ENCODE data around the gene PPFIBP1. TPM values are rescaled to one million over a fixed set of nuclear protein-coding genes. Genes with fewer than 3 reads are reported as not detected.

The PPFIBP1 gene
- 20.2 TPM for total RNA-seq

DNA sequence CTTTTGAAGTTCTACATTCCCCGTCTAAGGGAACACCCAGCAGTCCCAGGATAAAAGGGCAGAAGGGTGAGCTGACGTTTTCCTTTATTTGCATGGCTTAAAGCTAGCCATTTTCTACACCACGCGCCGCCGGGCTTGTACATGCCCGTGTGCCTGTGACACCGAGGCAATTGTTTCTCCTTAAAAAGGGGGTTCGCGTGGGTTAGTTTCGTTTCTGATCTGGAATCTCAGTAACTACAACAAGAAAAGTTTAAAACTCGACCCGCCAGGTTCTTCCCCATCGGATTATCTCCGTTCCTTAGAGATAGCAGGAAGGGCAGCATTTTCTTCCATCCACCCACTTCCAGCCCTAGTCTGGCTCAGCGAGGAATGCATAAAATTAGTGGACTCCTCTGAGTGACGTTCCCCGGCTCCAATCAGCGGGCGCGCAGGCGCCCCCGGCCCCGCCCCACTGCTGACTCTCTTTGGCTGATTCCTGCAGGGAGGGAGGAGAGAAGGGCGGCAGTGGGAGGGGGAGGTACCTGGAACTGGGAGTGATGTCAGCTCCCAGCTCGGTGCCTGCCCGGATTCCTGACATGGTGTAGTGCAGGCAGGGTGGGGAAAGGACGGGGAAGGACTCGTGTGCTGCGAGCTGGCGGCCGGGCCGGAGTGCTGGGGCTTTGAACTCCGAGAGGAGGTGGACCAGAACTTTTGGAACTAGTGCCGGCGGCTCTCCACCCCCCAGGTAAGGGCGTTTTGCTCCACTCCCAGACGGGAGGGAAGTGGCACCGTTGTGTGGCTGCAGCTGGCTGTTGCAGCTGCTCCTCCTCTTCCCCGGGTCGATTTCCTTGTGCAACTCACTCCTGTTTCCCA lies at the start of gene PPFIBP1:
PPFIBP1 (plus strand) TSS at position 565 of the 852 bp plus-strand sequence. CDS start 109,191 bp downstream, outside the sequence.
- peak; percentile 85 to 98 (median 96) for DNase-seq (ENCODE audit: low read depth in 2 of 3, low spot score in 2 of 3)

DNA sequence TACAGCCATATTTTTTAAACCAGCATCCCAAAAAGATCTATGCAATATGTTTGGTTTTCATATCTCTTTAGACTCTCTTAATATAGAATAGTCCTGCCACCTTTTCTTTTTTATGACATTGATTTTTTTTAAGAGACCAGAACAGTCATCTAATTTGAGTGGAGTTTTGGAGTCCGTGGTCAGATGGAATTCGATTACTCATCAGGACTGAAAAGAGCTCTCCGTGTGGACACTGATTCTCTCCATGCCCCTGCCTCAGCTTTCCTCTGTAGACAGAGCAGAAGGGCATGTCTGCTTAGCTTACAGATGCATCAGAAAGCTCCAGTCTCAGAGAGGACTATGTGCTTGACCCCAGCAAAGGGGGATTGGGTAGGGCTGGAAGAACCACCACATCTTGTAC lies 49.7 kb upstream of the PPFIBP1 start:
- no peak for DNase-seq (ENCODE audit: low read depth in 2 of 3, low spot score in 2 of 3)

DNA sequence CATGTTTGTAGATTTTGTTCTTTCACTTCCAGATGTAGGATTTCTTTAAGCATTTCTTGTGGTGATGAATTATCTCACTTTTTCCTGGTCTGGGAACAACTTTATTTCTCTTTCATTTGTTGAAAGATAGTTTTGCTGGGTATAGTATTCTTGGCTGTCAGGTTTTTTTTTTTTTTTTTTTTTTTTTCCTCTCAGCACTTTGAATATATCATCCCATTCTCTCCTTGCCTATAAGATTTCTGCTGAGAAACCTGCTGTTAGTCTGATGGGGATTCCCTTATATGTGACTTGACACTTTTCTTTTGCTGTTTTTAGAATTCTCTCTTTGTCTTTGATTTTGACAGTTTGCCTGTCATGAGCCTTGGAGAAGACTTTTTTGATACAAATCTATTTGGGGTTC lies 47.0 kb upstream of the PPFIBP1 start:
- peak in 1 of 3 donors; percentile 30 for DNase-seq (ENCODE audit: low read depth in 2 of 3, low spot score in 2 of 3)

DNA sequence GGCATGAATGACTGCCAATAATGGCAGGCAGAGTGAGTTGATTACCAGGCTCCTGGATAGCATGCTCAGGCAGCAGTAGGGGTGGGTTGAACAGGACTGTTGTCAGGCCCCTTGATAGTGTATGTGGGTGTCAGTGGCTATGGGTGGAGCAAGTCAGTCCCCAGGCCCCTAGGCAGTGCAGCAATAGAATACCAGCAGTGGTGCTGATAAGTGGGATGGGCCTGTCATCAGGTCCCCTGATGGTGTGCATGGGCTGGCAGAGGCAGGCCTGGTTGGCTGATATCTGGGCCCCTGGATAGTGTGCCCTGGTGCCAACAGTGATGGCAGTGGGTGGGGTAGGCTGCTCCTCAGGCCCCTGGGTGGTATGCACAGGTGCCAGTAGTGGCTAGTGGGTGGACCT lies 45.1 kb upstream of the PPFIBP1 start:
- no peak for DNase-seq (ENCODE audit: low read depth in 2 of 3, low spot score in 2 of 3)

DNA sequence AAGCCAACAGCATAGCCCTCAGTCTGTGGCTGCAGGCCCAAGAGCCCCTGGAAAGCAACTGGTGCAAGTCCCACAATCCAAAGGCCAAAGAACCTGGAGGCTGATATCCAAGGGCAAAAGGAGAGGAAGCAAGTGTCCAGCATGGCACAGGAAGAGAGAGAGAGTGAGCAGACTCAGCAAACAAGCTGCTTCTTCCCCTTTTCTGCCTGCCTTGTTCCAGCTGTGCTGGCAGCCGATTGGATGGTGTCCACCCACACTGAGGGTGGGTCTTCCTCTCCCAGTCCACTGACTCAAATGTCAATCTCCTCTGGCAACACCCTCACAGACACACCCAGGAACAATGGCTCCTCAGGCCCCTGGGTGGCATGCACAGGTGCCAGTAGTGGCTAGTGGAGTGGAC lies 44.0 kb upstream of the PPFIBP1 start:
- DNase-seq (ENCODE audit: low read depth in 2 of 3, low spot score in 2 of 3) = peak in 1 of 3 donors; percentile 19

DNA sequence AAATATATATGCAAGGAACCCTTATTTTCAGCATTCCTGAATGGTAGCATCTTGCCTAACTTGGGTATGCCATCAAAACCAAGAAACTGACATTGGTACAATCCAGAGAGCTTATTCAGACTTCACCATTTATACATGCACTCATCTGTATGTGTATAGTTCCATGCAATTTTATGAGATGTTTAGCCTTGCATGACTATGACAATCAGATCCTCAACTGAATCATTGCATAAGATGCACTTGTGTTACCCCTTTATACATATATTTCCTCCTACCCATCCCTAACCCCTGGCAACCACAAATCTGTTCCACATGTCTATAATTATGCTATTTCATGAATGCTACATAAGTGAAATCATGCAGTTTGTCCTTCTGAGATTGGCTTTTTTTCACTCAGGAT lies 37.0 kb upstream of the PPFIBP1 start:
- DNase-seq (ENCODE audit: low read depth in 2 of 3, low spot score in 2 of 3) = no peak

DNA sequence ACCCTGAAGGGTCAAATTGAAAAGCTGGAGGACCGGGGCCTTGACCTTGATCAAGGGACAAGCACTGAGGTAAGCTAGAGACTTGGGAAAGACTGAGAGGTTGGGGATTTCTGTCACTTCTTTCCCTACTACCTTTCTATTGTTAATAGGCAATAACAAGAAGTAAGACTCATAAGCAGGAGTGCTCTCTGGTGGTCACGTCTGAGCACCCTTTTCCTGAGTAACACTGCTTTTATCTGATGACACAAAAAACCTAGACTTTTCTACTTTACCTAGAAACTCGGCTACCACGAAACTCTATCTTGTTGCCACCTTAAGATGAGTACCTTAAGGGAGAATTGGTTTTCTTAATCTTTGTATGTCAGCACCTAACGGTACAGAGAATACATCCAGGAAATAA lies 35.5 kb upstream of the PPFIBP1 start:
- peak in 1 of 3 donors; percentile 34 for DNase-seq (ENCODE audit: low read depth in 2 of 3, low spot score in 2 of 3)

DNA sequence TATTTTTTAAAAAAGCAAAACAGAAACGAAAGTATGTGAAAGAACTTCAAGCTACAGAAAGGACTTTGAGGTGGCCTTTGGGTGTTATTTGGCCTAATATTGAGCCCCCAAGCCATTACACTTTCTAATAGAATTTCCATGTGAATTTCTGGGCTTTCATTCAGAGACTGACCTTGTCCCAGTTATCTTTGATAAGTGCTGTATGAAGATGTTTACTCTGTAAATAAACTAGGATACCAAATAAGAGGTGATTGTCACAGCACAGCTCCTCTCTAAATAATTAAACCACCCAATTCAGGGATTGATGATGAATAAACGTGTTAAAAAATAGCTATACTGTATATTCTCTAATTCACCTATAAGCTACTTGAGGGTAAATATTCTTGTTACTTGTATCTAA lies 32.8 kb upstream of the PPFIBP1 start:
- DNase-seq (ENCODE audit: low read depth in 2 of 3, low spot score in 2 of 3) = no peak

DNA sequence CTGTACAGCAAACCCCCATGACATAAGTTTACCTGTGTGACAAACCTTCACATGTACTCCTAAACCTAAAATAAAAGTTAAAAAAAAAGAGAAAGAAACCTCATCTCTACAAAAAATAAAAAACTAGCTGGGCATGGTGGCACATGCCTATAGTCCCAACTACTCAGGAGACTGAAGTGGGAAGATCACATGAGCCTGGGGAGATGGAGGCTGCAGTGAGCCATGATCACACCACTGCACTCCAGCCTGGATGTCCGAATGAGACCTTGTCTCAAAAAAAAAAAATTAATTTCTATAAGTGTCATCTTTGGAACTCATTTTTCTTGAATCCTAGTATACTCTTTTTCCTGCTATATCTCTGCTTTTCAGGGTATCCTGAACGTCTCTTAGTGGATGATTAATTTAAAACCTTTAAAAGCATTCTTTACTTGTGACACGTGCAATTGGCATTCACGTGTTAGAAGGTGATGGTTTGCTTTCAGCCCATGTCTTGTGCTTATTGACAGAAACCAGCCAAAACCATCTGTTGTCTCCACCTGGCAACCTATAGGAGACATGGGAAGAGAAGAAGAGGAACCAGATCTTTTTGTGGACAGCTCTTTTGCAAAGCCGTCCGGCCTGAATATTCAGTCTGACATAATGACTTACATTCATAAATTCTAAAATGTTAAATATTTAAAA lies 30.6 kb upstream of the PPFIBP1 start:
- DNase-seq (ENCODE audit: low read depth in 2 of 3, low spot score in 2 of 3) = no peak

DNA sequence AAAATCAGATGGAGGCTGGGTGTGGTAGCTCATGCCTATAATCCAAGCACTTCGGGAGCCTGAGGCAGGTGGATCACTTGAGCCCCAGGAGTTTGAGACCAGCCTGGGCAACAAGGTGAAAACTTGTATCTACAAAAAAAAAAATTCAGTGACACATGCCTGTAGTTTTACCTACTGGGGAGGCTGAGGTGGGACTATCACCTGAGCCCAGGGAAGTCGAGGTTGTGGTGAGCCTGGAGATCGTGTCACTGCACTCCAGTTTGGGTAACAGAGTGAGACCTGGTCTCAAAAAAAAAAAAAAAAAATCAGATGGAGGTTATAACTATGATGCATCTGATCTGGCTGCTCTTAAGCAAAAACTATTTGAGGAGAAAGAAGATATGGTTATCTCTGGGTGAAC lies 26.6 kb upstream of the PPFIBP1 start:
- DNase-seq (ENCODE audit: low read depth in 2 of 3, low spot score in 2 of 3) = no peak

DNA sequence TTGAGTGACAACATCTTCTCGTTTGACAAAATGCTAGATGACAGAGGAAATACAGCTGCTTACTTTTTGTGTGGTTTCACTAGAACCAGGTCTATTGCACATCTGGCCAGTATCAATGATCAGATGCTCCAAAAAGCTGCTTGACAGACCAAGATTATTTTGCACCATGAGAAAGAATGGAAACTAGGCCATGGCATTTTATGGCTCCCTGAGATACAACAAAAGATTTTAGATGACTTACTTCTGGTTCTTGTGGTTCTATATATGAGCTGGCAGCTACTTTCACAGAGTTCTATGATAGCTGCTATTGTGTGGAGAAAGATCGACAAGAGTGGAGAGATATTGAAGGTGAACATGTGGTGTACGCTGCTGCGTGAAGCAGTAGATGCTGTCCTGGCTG lies 25.9 kb upstream of the PPFIBP1 start:
- DNase-seq (ENCODE audit: low read depth in 2 of 3, low spot score in 2 of 3) = no peak

DNA sequence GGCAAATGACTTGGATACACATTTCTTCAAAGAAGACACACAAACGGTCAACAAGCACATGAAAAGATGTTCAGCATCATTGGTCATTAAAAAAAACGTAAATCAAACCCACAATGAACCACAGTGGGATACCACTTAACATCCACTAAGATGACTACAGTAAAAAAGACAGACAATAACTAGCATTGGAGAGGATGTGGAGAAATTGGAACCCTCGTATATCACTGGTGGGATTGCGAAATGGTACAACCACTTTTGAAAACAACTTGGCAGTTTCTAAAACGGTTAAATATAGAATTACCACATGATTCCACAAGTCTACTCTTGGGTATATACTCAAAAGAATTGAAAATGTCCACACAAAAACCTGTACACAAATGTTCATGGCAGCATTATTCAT lies 25.2 kb upstream of the PPFIBP1 start:
- DNase-seq (ENCODE audit: low read depth in 2 of 3, low spot score in 2 of 3) = no peak

DNA sequence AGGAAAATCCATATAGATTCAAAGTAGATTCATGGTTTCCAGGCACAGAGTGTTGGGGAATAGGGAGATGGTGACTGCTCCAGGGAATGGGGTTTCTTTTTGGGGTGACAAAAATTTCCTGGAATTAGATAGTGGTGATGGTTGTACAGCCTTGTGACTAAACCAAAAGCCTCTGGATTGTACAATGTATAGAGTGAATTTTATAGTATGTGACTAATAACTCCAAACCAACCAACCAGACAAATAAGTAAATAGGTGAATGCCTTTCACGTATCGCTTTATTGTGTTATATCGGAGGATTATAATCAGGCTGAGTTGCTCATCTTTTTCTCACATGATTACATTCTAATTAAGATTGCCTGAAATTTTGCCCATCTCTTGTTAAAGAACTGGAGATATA lies 24.6 kb upstream of the PPFIBP1 start:
- no peak for DNase-seq (ENCODE audit: low read depth in 2 of 3, low spot score in 2 of 3)

DNA sequence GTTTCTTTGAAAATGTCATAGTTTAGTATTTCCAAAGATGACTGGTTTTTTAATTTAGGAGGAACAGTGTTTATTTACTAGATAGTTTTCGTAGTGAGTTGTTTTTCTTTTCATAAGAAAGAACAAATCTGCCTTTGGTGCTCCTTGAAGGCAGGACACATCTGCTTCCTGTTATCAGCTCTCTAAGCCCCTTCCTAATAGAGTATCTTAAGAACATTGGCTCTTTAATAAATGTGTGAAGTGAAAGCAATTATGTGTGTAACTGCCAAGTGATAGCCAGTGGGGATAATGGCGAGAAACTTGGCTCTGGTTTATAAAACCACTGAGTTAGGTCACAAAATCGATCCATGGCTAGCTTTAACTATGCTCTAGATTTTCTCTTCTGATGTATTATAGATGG lies 23.5 kb upstream of the PPFIBP1 start:
- no peak for DNase-seq (ENCODE audit: low read depth in 2 of 3, low spot score in 2 of 3)

DNA sequence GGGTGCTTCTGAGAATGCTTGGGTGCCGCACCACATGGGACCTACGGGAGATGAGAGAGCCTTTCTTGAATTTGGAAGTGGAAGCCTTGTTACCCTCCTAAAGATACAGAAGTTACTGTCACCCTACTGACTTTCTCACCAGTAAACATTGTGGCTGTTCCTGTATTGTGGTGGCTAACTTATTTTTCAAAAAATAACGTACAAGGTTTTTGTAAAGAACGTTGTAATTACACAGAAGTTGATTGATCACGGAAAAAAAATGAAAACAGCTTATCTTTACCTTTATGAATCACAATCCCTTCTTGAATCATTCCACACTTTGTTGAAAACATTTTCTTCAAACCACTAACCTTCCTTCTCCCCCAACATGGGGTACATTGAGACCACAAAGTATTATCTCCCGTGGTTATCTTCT lies 22.0 kb upstream of the PPFIBP1 start:
- DNase-seq (ENCODE audit: low read depth in 2 of 3, low spot score in 2 of 3) = no peak

DNA sequence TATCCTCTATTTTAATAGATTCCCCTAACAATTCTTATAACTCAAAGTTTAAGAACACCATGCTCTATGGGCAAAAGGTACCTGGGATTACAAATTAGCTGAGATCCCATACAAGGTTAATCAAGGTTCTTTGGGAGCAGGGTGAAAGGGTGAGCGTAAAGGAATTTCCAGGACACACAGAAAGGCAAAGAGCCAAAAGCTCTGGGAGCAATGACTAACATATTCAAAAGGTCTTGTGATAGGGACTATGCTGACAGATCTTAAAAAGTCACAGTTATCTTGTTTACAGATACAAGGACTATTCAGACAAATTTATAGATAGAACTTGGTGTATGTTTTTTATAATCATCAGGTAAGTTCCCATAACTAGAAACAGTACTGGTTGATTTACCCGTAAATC lies 19.5 kb upstream of the PPFIBP1 start:
- no peak for DNase-seq (ENCODE audit: low read depth in 2 of 3, low spot score in 2 of 3)

DNA sequence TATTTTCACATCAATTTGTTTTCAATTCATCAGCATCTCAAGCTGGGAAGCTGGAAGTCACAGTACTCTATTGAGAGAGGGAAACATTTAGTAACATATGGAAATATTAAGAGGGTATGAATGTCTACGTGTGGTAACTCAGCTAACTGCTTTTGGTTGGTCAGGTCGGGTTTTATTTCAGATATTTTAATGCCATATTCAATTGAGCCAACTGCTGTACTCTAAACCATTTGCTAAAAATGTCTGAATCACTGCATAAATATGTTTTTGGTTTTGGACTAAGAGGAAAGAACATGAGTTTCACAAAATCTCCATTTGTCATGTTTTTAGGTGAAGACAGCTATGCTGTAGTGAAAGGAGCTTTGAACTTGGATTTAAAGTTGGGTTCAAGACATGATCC lies 18.9 kb upstream of the PPFIBP1 start:
- DNase-seq (ENCODE audit: low read depth in 2 of 3, low spot score in 2 of 3) = no peak

DNA sequence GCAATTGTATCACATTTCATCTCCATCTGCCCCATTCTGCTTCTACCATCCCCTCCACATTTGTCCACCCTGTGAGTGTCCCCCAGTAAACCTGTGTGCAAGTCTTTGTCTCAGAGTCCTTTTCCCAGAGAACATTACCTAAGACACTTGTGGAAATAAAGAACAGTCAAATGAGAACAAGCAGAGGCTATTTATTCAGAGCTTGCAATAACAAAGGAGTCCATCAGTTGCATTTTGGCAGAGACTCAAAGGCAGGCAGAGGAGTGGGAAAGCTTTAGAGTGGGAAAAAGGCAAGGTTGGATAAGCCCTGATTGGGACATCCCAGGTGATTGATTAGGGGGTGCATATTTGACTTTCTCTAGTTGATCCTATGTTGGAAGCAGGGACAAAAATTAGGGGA lies 18.2 kb upstream of the PPFIBP1 start:
- no peak for DNase-seq (ENCODE audit: low read depth in 2 of 3, low spot score in 2 of 3)

DNA sequence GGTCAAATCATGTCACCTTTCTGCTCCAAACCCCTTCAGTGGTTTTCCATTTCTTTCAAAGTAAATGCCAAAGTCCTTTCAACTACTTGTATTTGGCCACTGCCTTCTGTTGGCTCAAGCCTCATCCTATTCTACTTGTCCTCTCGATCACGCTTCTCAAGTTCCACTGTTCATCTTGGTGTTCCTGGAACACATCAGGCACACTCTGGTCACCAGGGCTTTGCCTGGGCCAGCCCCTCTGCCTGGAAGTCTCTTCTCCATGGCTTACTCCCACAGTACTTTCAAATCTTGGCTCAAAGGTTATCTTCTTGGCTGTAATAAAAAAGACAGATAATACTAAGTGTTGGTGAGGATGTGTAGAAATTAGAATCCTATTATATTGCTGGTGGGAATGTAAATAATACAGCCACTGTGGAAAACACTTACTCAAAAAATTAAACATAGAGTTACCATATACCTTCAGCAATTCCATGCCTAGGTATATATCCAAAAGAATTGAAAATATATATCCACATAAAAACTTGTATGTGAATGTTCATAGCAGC lies 17.3 kb upstream of the PPFIBP1 start:
- DNase-seq (ENCODE audit: low read depth in 2 of 3, low spot score in 2 of 3) = no peak

DNA sequence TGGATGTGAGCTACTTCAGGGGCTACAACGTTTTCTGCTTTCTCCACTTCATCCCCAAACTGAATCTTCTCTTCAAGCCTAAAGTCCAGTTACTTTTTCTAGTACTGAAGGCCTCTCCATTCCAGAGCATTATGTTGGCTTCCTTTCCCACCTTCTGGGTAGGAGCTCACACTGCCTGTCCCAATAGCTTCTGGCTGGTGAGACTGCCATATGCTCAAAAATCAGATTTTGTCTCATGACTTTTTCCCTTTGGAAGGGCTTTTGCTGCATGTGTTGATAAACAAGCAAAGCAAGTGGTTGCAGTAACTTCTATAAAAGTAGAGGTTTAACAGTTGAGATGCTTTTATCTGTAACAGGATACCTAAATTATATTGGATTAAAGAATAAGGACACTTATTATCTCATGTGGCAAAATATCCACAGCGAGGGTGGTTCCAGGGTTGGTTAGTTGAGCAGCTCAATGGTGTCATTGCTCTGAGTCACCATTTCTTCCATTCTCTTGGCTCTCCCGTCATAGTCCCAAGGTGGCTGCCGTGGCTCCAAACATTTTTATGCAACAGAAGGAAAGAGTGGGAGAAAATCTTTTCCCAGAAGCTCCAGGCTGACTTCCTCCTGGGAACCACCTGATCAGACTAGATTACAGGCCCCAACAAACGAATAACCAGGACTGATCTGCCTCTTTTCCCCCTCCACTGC lies 15.1 kb upstream of the PPFIBP1 start:
- DNase-seq (ENCODE audit: low read depth in 2 of 3, low spot score in 2 of 3) = no peak

DNA sequence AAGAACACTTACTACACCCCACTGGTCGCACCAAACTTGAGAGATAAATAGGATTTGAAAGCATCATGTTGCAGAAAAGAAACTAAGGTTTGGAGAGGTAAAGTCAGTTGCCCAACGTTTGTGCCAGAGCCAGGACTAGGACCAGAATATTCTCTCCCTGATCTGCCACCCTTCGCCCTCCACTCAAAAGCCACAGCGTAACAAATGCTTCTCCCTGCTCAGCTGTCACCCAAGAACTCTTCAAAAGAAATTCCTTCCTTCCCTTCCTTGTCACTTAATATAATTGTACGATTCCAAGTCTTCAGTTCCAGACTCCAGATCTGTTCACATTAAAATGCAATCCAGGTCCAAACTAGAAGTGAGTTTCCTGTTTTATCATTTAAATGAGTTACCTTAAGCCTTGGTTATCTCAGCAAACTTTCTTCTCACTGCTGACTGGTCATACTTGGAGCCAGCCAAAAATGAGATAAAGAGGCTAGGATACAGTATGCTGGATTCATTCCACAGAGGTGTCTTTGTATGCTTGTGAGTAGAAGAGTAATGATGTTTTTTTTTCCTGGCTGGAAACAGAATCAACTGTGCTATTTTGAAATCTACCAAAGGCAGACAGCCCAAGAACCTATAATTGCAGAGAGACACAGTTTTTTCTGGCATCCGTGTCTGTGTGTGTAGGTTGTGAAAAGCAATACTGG lies 12.8 kb upstream of the PPFIBP1 start:
- DNase-seq (ENCODE audit: low read depth in 2 of 3, low spot score in 2 of 3) = no peak

Measured in hematopoietic multipotent progenitor cell (in vitro differentiated cells).